HG02943 (cell line): ENCODE measurements around the gene KATNB1.
"Not testable (repeated sequence)": the region's sequence is repeated elsewhere in the genome, so short reads cannot be mapped to it uniquely, and the experiment has no call there.

Source experiments
- ATAC-seq: cut with Tn5 transposase; IDR thresholded peaks from one replicate; pipeline ENCODE4 v1.9.1; 2021; ENCODE audit warnings: mild to moderate bottlenecking, low read depth, moderate library complexity; ENCODE audit not compliant: unreplicated experiment

Gene KATNB1

DNA sequence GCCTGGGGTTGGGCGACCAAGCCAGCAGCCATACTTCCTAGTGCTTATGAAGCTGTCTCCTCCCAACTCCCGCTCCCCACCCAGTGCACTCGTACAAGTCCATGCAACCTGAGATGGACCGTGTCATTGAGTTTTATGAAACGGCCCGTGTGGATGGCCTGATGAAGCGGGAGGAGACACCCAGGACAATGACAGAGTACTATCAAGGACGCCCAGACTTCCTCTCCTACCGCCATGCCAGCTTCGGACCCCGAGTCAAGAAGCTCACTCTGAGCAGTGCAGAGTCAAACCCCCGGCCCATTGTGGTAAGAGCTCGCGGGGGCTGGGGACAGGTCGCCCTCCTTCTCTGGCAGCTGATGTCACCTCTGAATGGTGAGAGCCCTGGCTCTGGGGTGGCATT lies 11.0 kb upstream of the KATNB1 start:
- ATAC-seq = no peak

DNA sequence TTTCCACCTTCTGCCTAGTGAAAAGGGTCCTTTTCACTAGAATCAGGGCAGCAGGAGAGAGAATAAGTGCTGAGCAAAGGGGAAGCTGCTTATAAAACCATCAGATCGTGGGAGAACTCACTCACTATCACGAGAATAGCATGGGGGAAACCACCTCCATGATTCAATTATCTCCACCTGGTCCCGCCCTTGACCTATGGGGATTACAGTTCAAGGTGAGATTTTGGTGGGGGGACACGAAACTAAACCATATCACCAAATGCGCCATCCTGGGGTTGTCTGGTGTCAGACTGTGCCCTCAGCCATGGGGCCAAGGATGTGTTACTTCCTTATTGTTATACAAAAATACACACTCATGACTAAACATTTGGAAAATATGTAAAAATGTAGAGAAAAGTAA lies 10.4 kb upstream of the KATNB1 start:
- ATAC-seq = no peak

DNA sequence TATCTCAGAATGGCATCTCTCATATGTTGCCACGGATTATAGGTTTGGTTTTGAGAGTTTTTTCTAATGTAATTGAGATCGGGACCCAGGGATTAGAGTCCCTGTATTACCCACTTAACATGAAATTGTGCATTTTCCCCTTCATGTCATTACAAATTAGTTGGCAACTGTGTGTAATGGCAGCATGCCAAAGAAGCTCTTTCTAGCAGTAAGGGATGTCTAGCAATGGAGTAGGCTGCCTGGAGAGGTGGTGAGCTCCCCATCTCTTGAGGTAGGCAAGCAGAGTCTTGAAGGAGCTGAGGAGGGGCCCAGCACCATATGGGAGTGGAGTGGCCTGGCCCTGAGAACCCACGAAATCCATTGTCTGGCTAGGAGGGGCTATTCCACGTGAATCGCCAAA lies 10.0 kb upstream of the KATNB1 start:
- ATAC-seq = no peak

DNA sequence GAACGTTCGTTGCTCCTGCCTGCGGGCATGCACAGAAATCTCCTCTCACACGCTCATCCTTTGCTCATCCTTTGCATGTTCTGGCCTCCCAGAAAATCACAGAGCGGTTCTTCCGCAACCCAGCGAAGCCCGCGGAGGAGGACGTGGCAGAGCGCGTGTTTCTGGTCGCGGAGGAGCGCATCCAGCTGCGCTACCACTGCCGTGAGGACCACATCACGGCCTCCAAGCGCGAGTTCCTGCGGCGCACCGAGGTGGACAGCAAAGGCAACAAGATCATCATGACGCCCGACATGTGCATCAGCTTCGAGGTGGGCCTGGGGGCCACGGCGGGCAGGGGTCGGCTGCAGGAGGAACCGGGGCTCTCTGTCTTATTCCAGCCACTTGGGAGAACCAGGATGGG lies 9.6 kb upstream of the KATNB1 start:
- ATAC-seq = no peak

DNA sequence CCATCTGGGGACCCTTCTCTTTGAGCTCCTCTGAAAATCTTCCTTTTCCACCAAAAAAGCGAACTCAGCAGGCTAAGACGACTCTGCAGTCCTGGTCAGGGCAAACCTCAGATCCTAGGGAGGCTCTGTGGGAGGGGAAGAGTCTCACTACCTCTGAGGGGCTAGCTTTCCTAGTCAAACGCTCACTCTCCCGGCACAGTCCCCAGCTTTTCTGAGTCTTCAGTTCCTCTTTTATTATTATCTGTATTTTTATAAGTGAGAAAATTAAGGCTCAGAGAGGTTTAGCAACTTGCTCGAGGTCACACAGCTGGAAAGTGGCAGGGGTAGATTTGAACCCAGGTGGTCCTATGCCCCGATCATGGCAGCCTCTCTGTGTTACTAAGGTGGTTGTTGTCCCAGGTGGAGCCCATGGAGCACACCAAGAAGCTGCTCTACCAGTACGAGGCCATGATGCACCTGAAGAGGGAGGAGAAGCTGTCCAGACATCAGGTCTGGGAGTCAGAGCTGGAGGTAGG lies 9.1 kb upstream of the KATNB1 start:
- ATAC-seq = no peak

DNA sequence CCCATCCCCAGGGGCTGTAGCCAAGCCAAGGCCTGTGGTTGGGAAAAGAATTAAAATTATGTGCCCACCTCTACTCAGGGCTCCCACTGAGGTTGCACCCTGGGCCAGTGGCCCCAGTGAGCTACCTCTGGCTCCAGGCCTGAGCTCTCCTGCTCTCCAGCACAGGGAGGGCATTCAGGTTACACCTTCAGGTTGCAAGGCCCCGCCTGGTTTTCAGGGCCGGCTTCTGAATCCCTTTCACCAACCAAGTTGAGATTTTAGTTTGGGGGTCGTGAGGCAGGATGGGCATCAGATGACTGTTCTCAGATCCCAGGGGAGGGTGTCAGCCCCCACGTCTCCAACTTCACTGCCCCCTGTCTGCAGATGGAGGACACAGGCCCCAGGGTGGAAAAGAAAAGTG lies 8.0 kb upstream of the KATNB1 start:
- ATAC-seq = no peak

DNA sequence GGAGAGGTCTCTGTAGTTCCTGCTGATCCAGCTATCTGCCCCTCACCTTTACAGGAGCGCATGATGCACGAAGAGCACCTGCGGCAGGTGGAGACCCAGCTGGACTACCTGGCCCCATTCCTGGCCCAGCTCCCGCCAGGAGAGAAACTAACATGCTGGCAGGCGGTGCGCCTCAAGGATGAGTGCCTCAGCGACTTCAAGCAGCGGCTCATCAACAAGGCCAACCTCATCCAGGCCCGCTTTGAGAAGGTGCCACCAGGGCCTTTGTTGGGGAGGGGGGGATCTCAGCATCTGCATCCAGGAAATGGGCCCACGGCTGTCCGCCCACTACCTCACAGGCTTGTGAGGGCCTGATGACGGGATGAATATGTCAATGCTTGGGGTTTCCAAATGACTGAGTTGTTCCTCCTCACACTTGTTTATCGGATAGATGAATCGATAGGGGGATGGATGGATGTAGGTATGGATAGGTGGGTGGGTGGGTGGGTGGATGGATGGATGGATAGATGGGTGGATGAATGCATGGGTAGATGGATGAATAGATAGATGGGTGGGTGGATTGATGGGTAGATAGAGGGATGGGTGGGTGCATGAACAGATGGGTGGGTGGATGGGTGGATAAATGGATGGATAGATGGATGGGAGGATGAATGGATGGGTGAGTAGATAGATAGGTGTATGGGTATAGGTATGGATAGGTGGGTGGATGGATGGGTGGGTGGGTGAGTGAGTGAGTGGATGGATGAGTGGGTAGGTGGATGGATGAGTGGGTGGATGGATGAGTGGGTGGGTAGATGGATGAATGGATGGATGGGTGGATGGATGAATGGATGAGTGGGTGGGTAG lies 7.0 kb upstream of the KATNB1 start:
- ATAC-seq = no peak

DNA sequence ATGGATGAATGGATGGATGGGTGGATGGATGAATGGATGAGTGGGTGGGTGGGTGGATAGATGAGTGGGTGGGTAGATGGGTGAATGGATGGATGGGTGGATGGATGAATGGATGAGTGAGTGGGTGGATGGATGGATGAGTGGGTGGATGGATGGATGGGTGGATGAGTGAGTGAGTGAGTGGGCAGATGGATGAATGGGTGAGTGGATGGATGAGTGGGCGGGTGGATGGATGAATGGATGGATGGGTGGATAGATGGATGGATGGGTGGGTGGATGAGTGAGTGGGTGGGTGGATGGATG lies 6.4 kb upstream of the KATNB1 start:
- ATAC-seq = no peak

DNA sequence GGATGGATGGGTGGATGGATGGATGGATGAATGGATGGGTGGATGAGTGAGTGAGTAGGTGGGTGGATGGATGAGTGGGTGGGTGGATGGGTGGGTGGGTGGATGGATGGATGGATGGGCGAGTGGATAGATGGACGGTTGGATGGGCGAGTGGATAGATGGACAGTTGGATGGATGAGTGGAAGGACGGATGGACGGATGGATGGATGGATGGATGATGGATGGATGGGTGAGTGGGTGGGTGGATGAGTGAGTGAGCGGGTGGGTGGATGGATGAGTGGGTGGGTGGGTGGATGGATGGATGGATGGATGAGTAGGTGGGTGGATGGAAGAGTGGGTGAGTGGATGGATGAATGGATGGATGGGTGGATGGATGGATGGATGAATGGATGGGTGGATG lies 5.7 kb upstream of the KATNB1 start:
- ATAC-seq = not testable (repeated sequence)

DNA sequence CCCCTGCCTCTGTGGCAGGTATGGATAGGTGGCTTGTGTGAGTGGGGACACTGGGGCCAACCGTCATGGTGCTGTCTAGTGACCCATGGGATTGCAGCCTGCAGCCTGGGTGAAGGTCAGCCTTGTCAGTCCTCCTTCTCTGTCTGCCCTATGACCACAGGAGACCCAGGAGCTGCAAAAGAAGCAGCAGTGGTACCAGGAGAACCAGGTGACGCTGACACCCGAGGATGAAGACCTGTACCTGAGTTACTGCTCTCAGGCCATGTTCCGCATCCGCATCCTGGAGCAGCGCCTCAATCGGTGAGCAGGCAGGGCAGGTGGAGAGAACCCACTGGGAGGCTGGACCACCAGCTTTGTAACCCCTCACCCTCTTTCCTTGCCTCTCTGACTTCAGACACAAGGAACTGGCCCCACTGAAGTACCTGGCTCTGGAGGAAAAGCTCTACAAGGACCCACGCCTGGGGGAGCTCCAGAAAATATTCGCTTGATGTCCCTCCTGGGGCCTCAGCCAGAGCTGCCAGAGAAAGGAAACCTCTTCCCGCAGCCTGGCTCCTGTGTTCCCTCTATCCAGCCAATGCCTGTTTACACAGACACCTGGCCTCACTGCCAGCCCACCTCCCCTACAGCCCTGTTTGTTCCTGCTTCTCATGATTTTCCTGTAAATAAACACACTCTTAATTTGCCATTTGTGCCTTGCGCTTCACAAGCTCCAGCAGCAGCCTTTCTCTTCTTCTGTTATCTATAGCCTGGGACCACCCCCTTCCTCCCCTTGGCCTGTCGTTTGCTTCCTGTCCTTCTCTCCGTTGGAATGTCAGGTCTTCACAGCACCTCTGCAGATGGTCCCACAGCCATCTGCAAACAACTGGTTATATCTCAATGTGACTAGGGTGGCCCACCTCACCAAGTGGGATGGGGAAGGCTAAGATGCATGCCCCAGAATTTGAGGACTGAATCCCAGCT lies 4.5 kb upstream of the KATNB1 start:
- no peak for ATAC-seq

DNA sequence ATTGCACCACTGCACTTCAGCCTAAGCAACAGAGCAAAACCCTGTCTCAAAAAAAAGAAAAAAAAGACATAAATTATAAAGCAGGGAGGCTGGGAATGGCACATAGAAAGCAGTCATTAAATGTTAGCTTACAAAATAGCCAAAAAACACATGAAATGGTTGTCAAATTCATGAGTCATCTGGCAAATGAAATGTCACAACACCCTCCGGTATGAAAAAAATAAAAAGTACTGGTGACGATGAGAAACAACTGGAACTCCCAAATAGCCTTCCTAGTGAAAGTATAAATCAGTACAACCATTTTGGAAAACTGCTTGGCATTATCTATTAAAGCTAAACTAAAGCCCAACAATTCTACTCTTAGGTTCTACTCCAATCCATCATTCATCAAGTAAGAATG lies 3.5 kb upstream of the KATNB1 start:
- no peak for ATAC-seq

DNA sequence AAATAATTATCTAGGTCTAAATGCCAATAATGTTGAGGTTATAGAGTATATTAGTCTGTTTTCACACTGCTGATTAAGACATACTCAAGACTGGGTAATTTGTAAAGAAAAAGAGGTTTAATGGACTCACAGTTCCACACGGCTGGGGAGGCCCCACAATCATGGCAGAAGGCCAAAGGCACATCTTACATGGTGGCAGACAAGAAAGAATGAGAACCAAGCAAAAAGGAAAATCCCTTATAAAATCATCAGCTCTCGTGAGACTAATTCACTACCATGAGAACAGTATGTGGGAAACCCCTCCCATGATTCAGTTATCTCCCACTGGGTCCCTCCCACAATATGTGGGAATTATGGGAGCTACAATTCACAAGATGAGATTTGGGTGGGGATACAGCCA lies 2.9 kb upstream of the KATNB1 start:
- no peak for ATAC-seq

DNA sequence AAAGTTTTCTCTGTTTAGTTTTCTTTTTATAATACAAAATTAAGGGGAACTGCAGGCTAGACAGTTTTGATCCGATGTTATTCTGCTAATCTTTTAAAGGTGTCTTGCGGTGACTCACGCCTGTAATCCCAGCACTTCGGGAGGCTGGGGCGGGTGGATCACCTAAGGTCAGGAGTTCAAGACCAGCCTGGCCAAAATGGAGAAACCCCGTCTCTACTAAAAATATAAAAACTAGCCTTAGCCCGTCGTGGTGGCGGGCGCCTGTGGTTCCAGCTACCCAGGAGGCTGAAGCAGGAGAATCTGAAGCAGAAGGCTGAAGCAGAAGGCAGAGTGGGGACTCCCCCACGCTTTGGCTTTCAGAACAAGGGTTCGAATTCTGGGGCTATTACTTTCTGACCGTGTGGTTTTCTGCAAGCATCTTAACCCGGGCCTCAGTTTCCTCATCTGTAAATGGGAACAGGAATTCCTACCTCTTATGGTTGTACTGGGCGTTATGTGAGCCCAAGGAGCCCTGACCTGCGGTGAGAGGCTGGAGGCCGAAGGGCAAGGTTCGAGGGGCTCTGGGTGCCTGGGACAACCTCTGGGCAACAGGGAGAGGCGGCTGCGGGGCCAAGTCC lies 1.2 kb upstream of the KATNB1 start:
- no peak for ATAC-seq

DNA sequence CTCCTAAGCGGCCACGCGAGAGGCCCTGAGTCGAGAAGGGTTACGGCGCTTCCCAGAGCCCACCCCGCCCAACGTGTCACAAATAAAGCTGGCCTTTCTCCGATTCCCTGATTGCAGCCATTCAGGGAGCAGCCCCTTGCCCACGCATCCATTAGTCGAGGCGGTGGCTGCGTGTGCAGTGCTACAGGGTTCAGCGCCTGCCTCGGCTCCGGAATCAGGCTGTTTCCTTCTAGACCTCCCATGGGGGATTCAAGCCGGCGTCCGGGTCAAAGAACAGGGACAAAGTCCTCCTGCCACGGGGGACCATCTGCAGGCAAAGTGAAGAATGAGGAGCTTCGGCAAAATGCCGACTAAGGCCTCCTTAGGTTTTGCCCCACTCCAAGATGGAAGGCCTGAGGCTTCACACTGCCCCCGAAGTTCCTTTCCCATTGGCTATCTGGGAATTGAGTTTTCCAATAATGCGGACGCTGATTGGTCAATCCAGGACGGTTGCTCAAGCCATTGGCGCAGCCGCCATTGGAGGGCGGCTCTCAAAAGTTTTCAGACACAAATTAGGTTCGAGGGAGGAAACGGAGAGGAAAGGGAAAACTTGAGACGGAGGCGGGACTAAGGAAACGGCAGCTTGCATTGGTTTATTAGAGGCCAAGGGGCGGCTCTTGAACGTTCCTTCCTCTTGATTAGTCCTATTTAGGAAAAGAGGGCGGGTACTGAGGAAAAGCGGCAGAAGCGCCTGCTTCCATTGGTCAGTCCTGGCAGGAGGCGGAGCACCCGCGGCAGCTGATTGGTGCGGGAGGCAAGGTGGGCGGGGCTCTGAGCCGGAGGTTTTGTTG lies 430 bp upstream of the KATNB1 start:
- ATAC-seq = peak; percentile 89

DNA sequence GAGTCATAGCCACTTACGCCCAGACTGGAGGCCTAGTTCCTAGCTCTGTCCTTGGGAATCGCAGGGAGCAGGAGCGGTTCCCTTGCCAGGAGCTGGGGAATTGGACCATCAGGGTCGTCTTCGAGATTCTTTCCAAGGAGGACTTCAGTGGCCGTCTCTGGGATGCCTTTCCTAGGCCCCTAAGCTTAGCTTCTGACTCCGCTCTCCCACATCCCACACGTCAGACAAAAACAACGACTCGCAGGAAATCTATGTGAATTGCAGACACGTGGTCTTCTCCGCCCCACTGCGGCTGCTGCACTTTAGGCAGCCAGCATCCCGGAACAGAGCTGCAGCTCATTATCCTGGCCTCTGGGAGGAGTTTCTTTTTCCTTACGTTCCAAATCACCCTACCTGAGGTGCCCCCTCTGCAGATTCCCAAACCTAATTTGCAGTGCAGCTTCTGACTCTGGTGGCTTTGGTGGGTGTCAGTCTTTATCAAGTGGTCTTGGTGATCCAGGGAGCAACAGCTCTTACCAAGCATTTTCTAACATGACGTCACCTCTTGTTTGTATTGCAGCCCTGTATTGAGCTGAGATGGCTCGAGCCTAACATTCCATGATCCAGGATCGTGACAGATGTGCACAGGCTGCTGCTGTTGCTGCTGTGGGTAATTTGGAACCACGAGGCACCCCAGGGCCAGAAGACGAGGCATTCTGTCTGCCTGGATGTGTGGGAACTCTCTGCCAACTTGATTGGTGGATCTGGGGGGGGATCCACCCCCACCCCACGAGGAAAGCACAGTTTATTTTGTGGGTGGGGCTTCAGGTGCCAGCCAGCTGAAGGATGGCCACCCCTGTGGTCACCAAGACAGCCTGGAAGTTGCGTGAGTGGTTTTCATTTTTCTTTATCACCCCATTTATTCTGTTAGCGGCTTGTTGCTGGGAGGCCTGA lies 1.1 kb downstream of the KATNB1 start:
- ATAC-seq = no peak

DNA sequence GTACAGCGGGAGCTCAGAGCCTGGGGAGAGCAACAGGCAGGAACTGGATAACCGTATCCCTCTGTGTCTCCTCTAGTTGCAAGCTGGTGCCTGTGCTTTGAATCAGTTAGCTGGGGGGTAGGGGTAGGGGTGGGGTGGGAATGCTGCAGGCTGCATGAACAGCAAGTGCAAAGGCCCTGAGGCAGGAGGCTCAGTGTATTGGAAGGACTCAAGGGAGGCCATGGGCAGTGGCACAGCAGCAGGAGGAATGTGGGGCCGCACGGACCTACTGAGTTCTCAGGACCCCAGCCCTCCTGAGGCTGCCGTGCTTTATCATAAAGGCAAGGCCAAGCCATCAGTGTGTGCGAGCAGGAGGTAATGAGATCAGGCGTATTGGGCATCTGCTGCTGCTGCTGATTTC lies 3.3 kb downstream of the KATNB1 start:
- no peak for ATAC-seq

DNA sequence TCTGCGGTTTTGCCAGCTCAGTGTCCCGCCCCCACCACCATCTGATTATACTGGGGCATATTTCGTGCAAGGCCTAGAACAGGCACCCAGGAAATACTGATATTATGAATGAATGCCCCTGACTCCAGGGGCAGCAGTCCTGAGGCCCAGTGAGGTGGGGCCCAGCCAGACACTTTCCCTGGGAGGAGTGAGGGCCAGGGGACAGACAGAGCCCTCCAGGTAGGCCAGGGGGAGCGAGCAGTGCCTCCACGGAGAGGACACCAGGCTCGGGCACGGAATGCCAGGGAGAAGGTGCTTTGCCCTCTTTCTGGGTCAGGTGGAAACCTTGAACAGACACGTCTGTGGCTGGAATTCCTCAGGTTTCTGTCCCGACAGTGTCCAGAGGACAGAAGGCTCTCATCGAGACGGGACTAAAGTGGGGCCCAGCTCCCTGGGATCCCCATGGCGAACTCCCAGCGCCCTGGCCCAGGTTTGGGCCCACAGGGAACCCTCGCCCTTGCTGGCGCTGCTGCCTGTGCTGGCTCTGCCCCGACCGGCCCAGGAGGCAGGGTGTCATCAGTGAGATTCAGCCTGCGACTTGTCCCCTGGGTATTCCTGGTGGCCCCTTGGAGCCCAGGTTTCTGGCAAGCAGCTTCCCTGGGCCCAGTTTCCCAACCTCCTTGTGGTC lies 4.3 kb downstream of the KATNB1 start:
- ATAC-seq = no peak

DNA sequence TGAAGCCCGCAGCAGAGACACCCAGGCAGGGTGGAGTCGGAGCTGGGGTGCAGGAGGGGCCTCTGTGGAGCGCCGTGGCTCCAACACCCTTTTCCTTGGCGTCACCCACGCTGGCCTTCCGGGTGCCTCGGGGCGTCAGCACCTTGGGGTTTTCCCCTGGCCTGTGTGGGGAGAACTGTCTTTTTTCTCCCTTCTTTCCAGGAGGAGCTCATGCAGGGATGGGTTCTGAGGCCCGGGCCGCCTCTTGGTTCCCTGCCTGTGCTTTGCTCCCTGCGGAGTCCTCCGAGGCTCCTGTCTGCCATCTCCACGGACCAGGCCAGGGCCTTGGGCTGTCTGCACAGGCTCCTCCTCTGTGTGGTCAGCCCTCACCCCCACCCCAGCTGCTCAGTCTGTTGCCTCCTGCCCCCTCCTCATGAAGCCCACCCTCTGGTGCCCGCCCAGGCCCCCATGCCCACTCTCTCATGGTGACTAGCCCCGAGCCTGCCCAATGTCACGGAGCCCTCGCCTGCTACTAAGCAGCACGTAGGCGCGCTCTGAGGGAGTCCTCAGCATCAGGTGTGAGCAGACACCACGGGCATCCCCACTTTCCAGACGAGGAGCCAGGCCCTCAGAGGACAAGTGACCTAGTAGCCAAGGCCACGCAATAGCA lies 5.0 kb downstream of the KATNB1 start:
- ATAC-seq = no peak
